ENCODE measurements around the gene BTAF1. TPM values are rescaled to one million over a fixed set of nuclear protein-coding genes. Genes with fewer than 3 reads are reported as not detected.

Gene BTAF1
- total RNA-seq, 1 donor = 59.2 TPM

- DNase-seq (ENCODE audit: low read depth) = peak; percentile 24
- no peak overlapping the region for H3K4me3 ChIP-seq (ENCODE audit: low read depth, low read length)
- TF ChIP-seq CTCF (IDR thresholded peaks at IDR 0.05; ENCODE audit: insufficient read depth, low read depth, low read length) = no peak
These were observed 8.1 kb downstream of the BTAF1 start for GRCh38 chr10:91931526-91932190.

GRCh38 chr10:91932737-91933136, 9.2 kb downstream of the BTAF1 start:
- no peak for DNase-seq (ENCODE audit: low read depth)
- H3K4me3 ChIP-seq (ENCODE audit: low read depth, low read length) = no peak overlapping the region
- TF ChIP-seq CTCF (IDR thresholded peaks at IDR 0.05; ENCODE audit: insufficient read depth, low read depth, low read length) = no peak

GRCh38 chr10:91935886-91936285, 12.3 kb downstream of the BTAF1 start:
- no peak for DNase-seq (ENCODE audit: low read depth)
- H3K4me3 ChIP-seq (ENCODE audit: low read depth, low read length) = no peak overlapping the region
- TF ChIP-seq CTCF (IDR thresholded peaks at IDR 0.05; ENCODE audit: insufficient read depth, low read depth, low read length) = no peak

GRCh38 chr10:91939653-91940052, 16.1 kb downstream of the BTAF1 start:
- TF ChIP-seq CTCF (IDR thresholded peaks at IDR 0.05; ENCODE audit: insufficient read depth, low read depth, low read length) = no peak
- H3K4me3 ChIP-seq (ENCODE audit: low read depth, low read length) = no peak overlapping the region
- DNase-seq (ENCODE audit: low read depth) = no peak

- TF ChIP-seq CTCF (IDR thresholded peaks at IDR 0.05; ENCODE audit: insufficient read depth, low read depth, low read length) = no peak
- H3K4me3 ChIP-seq (ENCODE audit: low read depth, low read length) = no peak overlapping the region
- DNase-seq (ENCODE audit: low read depth) = no peak
These were observed 17.9 kb downstream of the BTAF1 start for GRCh38 chr10:91941426-91941825.

- TF ChIP-seq CTCF (IDR thresholded peaks at IDR 0.05; ENCODE audit: insufficient read depth, low read depth, low read length) = no peak
- H3K4me3 ChIP-seq (ENCODE audit: low read depth, low read length) = no peak overlapping the region
- peak; percentile 8 for DNase-seq (ENCODE audit: low read depth)
These were observed 21.5 kb downstream of the BTAF1 start for GRCh38 chr10:91944880-91945630.

Measured in fibroblast of villous mesenchyme (primary cell).